Sigmoid colon (tissue), 4 donors: ENCODE measurements around the gene AANAT.

Experiments used
- CTCF ChIP-seq, 4 experiments: fragments of 450-650 bp in 3 of 4; fragments of 200-600 bp in 1 of 4; IDR thresholded peaks; one replicate each; pipeline ENCODE4 v1.5.1; 2016 to 2019; ENCODE audit warnings: antibody characterized with exemption in 4 of 4, mild to moderate bottlenecking in 3 of 4, moderate library complexity in 2 of 4
- EP300 ChIP-seq, 4 donors: sonication (generic); formaldehyde crosslinking; IDR thresholded peaks; one replicate each; pipeline ENCODE4 v1.6.1; 2017; ENCODE audit warnings: antibody characterized with exemption in 4 of 4

GRCh38 chr17:76427501-76428231 is 39.7 kb upstream of the AANAT start:
- TF ChIP-seq CTCF (IDR thresholded peaks at IDR 0.05), result no peak
- TF ChIP-seq EP300 (IDR thresholded peaks at IDR 0.05), result no peak
